Effector CD4-positive, alpha-beta T cell (primary cell): ENCODE measurements around the gene GCAT.

Source experiments
- DNase-seq: peaks from one replicate; pipeline ENCODE4 v3.0.0-alpha.2; 2020

Gene GCAT

DNA sequence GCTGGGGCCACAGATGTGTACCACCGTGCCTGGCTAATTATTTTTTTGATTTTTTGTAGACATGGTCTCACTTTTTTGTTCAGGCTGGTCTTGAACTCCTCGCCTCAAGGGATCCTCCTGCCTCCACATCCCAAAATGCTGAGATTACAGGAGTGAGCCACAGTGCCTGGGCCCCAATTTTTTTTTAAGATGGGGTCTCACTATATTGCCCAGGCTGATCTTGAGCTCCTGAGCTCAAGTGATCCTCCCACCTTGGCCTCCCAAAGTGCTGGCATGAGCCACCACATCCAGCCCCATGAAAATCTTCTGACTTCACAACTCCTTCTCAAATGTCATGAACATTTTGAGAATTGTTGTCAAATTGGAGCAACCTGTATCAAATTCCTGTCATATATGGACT, 38.7 kb downstream of the GCAT start:
- no peak for DNase-seq

DNA sequence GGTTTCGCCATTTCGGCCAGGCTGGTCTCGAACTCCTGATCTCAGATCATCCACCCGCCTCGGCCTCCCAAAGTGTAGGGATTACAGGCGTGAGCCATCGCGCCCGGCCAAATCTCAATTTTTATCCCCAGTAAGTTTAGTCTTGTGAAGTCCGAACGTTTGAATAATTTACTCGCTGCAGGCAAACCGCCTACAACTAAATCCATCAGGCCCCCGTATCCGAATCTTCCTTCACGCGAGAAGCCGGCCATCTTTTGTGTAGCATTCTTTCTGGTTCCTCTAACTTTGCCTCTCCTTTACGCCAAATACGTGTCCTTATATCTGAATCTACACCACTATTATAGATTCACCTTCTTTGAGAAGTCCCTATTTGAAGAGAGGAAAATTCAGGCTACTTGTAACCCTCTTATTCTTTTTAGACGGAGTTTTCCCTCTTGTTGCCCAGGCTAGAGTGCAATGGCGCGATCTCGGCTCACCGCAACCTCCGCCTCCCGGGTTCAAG, 40.9 kb downstream of the GCAT start:
- no peak for DNase-seq

DNA sequence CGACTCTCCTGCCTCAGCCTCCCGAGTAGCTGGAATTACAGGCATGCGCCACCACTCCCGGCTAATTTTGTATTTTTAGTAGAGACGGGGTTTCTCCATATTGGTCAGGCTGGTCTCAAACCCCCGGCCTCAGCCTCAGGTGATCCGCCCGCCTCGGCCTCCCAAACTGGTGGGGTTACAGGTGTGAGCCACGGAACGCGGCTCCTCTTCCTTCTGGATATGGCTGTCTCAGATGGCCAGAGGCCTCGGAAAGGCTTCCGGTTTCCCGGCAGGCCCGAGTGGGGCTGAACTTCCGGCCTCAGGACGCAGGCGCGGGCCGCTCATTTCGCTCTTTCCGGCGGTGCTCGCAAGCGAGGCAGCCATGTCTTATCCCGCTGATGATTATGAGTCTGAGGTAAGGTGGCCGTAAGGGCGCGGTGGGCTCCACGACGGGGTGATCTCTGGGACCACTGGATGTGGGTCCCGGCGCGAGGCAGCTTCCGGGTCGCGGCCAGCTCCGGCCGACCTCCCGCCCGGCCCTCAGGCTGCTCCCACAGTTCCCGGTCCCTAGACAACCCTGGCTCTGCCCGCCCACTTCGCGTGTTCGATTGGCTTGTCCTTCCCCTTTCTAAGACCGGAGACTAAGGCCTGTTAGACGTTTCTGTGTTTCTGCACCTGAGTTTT, 41.5 kb downstream of the GCAT start, which contains the start of gene EIF3L:
EIF3L (plus strand) TSS at position 331 of the 663 bp plus-strand sequence; CDS start at position 362, 31 bp downstream.
- DNase-seq: peak; percentile 84

DNA sequence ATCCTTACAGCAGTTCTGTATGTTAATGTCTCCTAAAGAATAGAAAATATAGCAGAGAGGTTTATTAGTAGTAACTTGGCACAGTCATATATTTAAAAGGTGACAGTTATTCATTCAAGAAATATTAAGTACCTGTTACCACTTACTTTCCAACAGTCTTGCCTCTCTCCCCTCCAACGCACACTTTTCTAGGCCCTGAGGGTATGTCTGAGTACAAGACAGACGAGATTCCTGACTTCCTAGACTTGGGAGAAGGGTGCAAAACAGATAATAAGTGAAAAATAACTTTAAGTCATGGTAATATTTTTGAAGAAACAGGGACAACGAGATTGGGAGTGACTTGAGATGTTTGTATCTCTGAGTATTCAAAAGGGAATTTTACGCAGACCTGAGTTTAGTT, 43.1 kb downstream of the GCAT start:
- no peak for DNase-seq

DNA sequence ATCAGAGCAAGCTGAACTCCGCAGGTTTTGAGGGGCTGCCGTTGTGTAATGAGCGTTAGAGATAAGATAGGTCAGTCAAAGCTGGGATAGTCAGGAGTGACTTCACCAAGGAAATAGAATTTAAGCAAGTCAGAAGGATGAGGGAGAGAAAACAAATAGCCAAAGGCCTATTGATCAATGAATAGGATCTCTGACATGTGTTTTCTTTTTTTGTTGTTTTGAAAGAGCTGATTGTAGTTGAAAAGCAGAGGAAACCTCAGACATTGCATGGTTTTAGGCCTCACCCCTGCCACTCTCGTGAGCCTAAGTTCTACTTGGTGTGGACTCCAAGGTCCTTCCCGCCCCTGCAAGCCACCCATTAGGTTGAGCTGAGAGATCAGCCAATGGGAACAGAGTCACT, 44.7 kb downstream of the GCAT start:
- DNase-seq: no peak

DNA sequence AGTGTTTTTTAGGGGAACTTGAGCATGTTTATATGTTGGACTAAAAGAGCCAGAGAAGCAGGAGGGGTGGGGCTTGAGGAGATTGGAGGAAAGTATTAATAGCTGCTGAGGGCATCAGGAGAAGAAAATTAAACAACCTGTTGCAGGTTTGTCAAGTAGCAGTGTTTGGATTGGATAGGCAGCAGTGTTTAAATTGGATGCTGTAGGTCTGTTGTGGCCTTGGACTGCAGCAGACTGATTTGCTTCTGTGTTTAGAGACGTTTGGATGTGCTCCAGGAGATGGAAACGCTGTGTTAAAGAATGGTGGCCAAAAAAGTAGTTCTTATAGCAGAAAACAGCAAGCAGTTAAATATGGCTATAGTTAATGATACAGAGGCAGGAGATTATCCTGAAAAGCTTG, 47.2 kb downstream of the GCAT start:
- no peak for DNase-seq

DNA sequence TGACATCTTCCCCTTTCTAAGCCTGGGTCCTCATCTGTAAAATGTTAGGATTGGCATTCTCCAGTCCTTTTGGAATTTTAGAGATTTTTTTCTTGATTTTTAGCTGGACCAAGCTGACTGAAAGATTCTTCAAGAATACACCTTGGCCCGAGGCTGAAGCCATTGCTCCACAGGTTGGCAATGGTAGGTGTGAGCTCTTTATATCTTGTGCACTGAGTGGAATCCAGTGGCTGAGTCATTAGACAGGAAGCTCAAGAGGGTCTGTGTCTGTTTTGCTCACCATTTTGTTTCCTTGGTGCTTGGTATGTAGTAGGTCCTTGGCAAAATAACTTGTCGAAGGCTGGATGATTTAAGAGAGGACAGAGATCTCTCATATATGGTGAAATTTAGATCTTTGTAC, 47.7 kb downstream of the GCAT start:
- no peak for DNase-seq

DNA sequence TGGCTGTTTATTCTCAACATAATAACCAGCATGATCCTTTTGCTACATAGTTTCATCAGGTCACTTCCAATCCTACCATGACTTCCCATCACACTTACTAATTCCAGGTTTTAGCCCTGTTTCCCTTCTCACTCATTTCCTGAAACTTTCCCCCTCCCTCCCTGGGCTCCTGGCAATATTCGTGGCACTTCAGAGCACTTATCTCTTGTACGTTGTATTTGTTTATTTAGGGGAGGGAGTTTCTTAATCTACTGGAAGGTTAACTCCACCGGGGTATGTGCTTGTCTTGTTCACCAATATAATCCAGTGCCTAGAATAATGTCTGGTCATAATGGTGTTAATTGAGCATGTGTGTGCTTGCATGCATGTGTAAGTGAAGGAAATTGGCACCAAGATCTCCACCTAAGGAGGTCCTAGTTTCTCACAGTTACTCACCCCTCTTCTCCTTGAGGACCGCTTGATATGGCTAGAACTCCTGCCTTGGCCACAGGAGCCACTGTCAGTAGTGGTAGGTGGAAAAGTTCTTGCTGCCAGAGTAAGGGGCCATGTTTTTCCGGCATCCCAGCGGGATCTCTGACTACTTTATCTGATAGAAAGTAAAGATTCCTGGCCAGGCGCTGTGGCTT, 53.2 kb downstream of the GCAT start:
- DNase-seq: no peak

DNA sequence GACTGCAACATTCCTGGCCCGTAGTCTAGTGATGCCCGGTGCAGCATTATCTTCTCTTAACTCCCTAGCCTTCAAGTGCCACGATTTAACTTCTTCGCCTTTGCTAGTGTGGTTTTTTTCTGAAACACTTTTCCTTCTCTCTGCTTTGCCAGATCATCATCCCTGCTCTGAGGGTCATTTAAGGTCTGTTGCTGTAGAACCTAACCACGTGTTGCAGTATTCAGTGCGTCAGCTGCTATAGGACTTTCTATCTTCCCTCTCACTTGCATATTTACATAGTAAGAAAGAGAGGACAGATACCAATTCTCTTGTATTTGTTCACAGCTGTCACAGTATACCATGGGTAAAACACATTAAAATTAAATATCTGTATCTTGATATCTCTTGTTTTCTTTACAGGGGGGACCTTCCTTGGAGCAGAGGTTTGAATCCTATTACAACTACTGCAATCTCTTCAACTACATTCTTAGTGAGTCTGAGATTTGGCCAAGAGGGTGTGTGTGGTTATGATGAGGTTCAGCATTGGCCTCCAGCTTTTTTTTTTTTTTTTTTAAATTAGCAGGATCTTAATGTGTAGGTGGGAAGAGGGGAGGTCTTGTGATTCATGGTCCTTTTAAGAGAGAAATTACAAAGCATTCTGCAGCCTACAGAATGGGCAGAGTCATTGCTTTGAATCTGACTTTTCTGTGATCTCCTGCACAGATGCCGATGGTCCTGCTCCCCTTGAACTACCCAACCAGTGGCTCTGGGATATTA, 55.0 kb downstream of the GCAT start:
- no peak for DNase-seq

DNA sequence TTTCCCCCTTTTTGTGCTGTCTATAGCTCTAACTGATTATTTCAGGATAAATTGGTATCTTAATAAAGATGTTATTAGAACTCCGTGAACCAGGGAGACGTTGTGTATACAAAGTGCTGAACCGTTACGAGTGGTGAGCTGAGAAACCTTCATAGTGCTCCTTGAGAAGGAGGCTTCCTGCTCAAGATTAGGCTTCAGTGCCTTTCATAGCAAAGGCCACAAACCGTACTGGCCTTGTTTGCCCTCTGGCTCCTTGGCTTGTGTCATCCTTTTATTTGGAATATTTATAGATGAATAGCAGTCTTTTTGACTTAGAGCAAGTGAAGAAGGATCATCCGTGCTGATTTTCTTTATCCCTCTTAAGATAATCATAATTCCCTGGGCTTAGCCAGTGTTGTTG, 57.8 kb downstream of the GCAT start:
- no peak for DNase-seq
